Measurements from ENCODE around the gene RANBP3L.
"Not testable (repeated sequence)": the region's sequence is repeated elsewhere in the genome, so short reads cannot be mapped to it uniquely, and the experiment has no call there.

The RANBP3L gene

GRCh38 chr5:36285837-36286615 lies 15.7 kb downstream of the RANBP3L start:
- H3K4me1 ChIP-seq (ENCODE audit: control insufficient read depth in 5 of 5, insufficient read depth in 5 of 5, low read length in 5 of 5), result no peaks in the 10 kb centered on the region
- no peak overlapping the region for H3K27ac ChIP-seq (ENCODE audit: low read depth, low read length)
- H3K4me3 ChIP-seq (ENCODE audit: low read depth in 1 of 5, low read length in 5 of 5), result no peak overlapping the region
- no peaks in the 10 kb centered on the region for H3K36me3 ChIP-seq (ENCODE audit: control insufficient read depth in 5 of 5, insufficient read depth in 5 of 5, low read length in 5 of 5)
- H3K9me3 ChIP-seq (ENCODE audit: control insufficient read depth in 5 of 5, low read length in 5 of 5), result no peaks in the 10 kb centered on the region
- H3K9ac ChIP-seq (ENCODE audit: low read length in 5 of 5), result no peak overlapping the region
- no peaks in the 10 kb centered on the region for H3K27me3 ChIP-seq (ENCODE audit: control insufficient read depth in 5 of 5, insufficient read depth in 4 of 5, low read length in 5 of 5)

- H3K27me3 ChIP-seq (ENCODE audit: control insufficient read depth in 5 of 5, insufficient read depth in 4 of 5, low read length in 5 of 5); H3K36me3 ChIP-seq (ENCODE audit: control insufficient read depth in 5 of 5, insufficient read depth in 5 of 5, low read length in 5 of 5); H3K4me3 ChIP-seq (ENCODE audit: low read depth in 1 of 5, low read length in 5 of 5); H3K9ac ChIP-seq (ENCODE audit: low read length in 5 of 5); H3K9me3 ChIP-seq (ENCODE audit: control insufficient read depth in 5 of 5, low read length in 5 of 5); H3K27ac ChIP-seq (ENCODE audit: low read depth, low read length): not testable (repeated sequence)
- peaks cover 0 to 12% (median 4%) of the 10 kb centered on the region in 5 donors for H3K4me1 ChIP-seq (ENCODE audit: control insufficient read depth in 5 of 5, insufficient read depth in 5 of 5, low read length in 5 of 5)
These were observed 17.9 kb downstream of the RANBP3L start for GRCh38 chr5:36283775-36284174.

DNA sequence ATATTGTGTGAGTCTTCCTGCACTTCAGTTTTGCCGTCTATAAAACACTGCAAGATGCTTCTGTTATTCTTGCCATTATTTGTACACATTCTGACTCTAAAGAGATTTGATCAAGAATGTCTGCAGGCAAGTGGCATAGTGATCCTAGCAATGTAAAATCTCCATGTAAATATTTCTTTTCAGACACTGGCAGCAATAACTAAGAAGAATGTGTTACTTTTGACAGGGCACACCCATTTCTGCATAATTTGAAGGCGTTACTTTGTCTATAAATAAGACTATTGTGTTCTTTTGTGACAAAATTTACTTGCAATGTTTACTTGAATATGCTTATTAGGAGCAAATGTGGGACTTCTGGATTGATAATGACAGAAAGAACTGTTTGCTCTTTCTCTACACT lies 20.1 kb downstream of the RANBP3L start:
- Histone ChIP-seq H3K4me3 (ENCODE audit: low read depth in 1 of 5, low read length in 5 of 5) (no peak overlapping the region), H3K27ac (ENCODE audit: low read depth, low read length) (no peak overlapping the region)

DNA sequence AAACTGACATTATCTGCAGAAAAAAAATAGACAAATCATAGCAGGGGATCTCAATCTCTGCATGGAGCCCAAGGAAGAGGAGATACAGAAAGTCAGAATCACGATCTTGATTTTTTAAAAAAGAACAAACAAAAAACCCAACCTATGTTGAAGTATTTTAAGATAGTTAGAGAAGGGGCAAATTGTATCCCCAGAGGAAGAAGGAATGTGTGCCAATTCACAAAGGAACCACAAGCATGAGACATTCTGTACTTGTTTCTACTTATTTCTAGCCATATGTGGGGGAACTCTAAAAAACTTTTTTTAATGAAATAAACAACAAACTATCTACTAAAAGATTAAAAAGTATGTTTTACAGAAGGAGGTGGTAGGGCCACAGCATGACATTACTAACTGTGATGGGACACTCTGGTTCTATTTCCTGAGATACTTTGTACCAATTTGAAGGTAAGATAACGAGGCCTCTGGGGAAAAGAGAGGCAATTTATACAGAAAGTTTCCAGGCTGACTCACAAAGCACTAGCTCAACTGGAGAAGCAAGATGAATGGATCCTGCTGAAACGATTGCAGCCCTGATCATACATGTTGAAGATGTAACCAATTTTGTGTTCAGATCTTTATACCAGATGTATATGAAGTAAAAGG lies 22.5 kb downstream of the RANBP3L start:
- no peaks in the 10 kb centered on the region for H3K27me3 ChIP-seq (ENCODE audit: control insufficient read depth in 5 of 5, insufficient read depth in 4 of 5, low read length in 5 of 5)
- H3K9ac ChIP-seq (ENCODE audit: low read length in 5 of 5), result no peak overlapping the region
- peak overlapping the region; percentile 39 for H3K27ac ChIP-seq (ENCODE audit: low read depth, low read length)
- H3K9me3 ChIP-seq (ENCODE audit: control insufficient read depth in 5 of 5, low read length in 5 of 5), result no peaks in the 10 kb centered on the region
- H3K4me3 ChIP-seq (ENCODE audit: low read depth in 1 of 5, low read length in 5 of 5), result no peak overlapping the region
- no peaks in the 10 kb centered on the region for H3K36me3 ChIP-seq (ENCODE audit: control insufficient read depth in 5 of 5, insufficient read depth in 5 of 5, low read length in 5 of 5)
- peaks cover 0 to 40% (median 22%) of the 10 kb centered on the region in 5 donors for H3K4me1 ChIP-seq (ENCODE audit: control insufficient read depth in 5 of 5, insufficient read depth in 5 of 5, low read length in 5 of 5)

More for the DNA sequence above, 20.1 kb downstream of the RANBP3L start:
- H3K27me3 ChIP-seq (ENCODE audit: control insufficient read depth in 5 of 5, insufficient read depth in 4 of 5, low read length in 5 of 5), result no peaks in the 10 kb centered on the region
- H3K9ac ChIP-seq (ENCODE audit: low read length in 5 of 5), result no peak overlapping the region
- H3K9me3 ChIP-seq (ENCODE audit: control insufficient read depth in 5 of 5, low read length in 5 of 5), result no peaks in the 10 kb centered on the region
- peaks cover 0 to 34% (median 18%) of the 10 kb centered on the region in 5 donors for H3K4me1 ChIP-seq (ENCODE audit: control insufficient read depth in 5 of 5, insufficient read depth in 5 of 5, low read length in 5 of 5)
- H3K36me3 ChIP-seq (ENCODE audit: control insufficient read depth in 5 of 5, insufficient read depth in 5 of 5, low read length in 5 of 5), result no peaks in the 10 kb centered on the region

GRCh38 chr5:36277521-36278176 lies 24.1 kb downstream of the RANBP3L start:
- no peaks in the 10 kb centered on the region for H3K36me3 ChIP-seq (ENCODE audit: control insufficient read depth in 5 of 5, insufficient read depth in 5 of 5, low read length in 5 of 5)
- no peak overlapping the region for H3K27ac ChIP-seq (ENCODE audit: low read depth, low read length)
- H3K27me3 ChIP-seq (ENCODE audit: control insufficient read depth in 5 of 5, insufficient read depth in 4 of 5, low read length in 5 of 5), result no peaks in the 10 kb centered on the region
- H3K9ac ChIP-seq (ENCODE audit: low read length in 5 of 5), result no peak overlapping the region
- peaks cover 0 to 48% (median 31%) of the 10 kb centered on the region in 5 donors for H3K4me1 ChIP-seq (ENCODE audit: control insufficient read depth in 5 of 5, insufficient read depth in 5 of 5, low read length in 5 of 5)
- no peaks in the 10 kb centered on the region for H3K9me3 ChIP-seq (ENCODE audit: control insufficient read depth in 5 of 5, low read length in 5 of 5)
- H3K4me3 ChIP-seq (ENCODE audit: low read depth in 1 of 5, low read length in 5 of 5), result no peak overlapping the region

DNA sequence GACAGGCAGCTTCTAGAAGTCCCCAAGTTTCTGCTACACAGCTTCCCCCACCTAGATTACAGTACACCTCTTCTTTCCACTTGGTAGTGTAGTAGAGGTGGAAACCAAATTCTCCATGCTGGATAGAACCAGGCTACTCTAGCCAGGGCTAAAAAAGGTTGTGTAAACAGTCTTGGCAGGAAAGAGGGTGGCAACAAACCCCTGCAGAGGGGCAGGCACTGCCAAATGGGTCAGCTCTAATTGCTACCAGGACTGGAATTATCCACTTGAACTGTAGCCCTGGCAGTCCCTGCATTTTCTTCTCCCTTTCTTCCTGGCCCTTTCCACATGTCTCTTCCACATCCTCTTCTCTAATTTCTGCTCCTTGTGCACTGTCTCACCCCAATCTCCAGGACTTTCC lies 24.8 kb downstream of the RANBP3L start:
- no peak overlapping the region for H3K4me3 ChIP-seq (ENCODE audit: low read depth in 1 of 5, low read length in 5 of 5)
- no peaks in the 10 kb centered on the region for H3K9me3 ChIP-seq (ENCODE audit: control insufficient read depth in 5 of 5, low read length in 5 of 5)
- H3K4me1 ChIP-seq (ENCODE audit: control insufficient read depth in 5 of 5, insufficient read depth in 5 of 5, low read length in 5 of 5), result peaks cover 0 to 48% (median 31%) of the 10 kb centered on the region in 5 donors
- no peaks in the 10 kb centered on the region for H3K27me3 ChIP-seq (ENCODE audit: control insufficient read depth in 5 of 5, insufficient read depth in 4 of 5, low read length in 5 of 5)
- H3K9ac ChIP-seq (ENCODE audit: low read length in 5 of 5), result no peak overlapping the region
- no peaks in the 10 kb centered on the region for H3K36me3 ChIP-seq (ENCODE audit: control insufficient read depth in 5 of 5, insufficient read depth in 5 of 5, low read length in 5 of 5)
- H3K27ac ChIP-seq (ENCODE audit: low read depth, low read length), result no peak overlapping the region

- peak overlapping the region; percentile 64 for H3K27ac ChIP-seq (ENCODE audit: low read depth, low read length)
These were observed 27.7 kb downstream of the RANBP3L start for GRCh38 chr5:36273809-36274526.

DNA sequence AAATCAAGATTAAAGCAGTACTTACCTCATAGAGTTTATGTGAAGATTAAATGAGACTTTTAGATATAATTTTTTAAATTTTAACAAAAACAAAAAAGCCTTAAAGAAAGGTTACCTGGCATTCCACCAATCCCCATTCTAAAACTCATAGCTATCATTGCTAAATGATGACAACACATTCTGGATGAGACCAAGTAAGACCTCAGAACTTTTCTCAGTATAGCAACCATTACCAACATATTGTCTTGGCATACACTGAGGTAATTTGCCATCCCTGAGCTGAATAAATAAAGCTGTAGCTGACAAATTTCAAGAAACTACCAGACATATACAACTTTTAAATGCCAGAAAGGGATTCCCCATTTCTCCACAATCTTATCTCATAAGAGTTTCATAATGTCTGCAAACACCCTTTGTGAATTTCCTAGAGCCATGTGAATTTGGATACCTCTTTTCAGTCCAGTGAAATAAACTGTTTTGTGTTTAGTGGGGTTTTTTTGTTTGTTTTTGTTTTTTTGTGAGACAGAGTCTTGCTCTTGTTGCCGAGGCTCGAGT lies 29.5 kb downstream of the RANBP3L start:
- H3K27ac ChIP-seq (ENCODE audit: low read depth, low read length), result peak overlapping the region; percentile 24
- no peak overlapping the region for H3K4me3 ChIP-seq (ENCODE audit: low read depth in 1 of 5, low read length in 5 of 5)
- H3K9me3 ChIP-seq (ENCODE audit: control insufficient read depth in 5 of 5, low read length in 5 of 5), result no peaks in the 10 kb centered on the region
- no peaks in the 10 kb centered on the region for H3K27me3 ChIP-seq (ENCODE audit: control insufficient read depth in 5 of 5, insufficient read depth in 4 of 5, low read length in 5 of 5)
- no peaks in the 10 kb centered on the region for H3K36me3 ChIP-seq (ENCODE audit: control insufficient read depth in 5 of 5, insufficient read depth in 5 of 5, low read length in 5 of 5)
- H3K9ac ChIP-seq (ENCODE audit: low read length in 5 of 5), result no peak overlapping the region
- H3K4me1 ChIP-seq (ENCODE audit: control insufficient read depth in 5 of 5, insufficient read depth in 5 of 5, low read length in 5 of 5), result peaks cover 0 to 33% (median 18%) of the 10 kb centered on the region in 5 donors

More at GRCh38 chr5:36273809-36274526, 27.7 kb downstream of the RANBP3L start:
- no peaks in the 10 kb centered on the region for H3K9me3 ChIP-seq (ENCODE audit: control insufficient read depth in 5 of 5, low read length in 5 of 5)
- peaks cover 0 to 51% (median 28%) of the 10 kb centered on the region in 5 donors for H3K4me1 ChIP-seq (ENCODE audit: control insufficient read depth in 5 of 5, insufficient read depth in 5 of 5, low read length in 5 of 5)
- no peak overlapping the region for H3K4me3 ChIP-seq (ENCODE audit: low read depth in 1 of 5, low read length in 5 of 5)
- H3K27me3 ChIP-seq (ENCODE audit: control insufficient read depth in 5 of 5, insufficient read depth in 4 of 5, low read length in 5 of 5), result no peaks in the 10 kb centered on the region
- H3K36me3 ChIP-seq (ENCODE audit: control insufficient read depth in 5 of 5, insufficient read depth in 5 of 5, low read length in 5 of 5), result no peaks in the 10 kb centered on the region
- no peak overlapping the region for H3K9ac ChIP-seq (ENCODE audit: low read length in 5 of 5)

DNA sequence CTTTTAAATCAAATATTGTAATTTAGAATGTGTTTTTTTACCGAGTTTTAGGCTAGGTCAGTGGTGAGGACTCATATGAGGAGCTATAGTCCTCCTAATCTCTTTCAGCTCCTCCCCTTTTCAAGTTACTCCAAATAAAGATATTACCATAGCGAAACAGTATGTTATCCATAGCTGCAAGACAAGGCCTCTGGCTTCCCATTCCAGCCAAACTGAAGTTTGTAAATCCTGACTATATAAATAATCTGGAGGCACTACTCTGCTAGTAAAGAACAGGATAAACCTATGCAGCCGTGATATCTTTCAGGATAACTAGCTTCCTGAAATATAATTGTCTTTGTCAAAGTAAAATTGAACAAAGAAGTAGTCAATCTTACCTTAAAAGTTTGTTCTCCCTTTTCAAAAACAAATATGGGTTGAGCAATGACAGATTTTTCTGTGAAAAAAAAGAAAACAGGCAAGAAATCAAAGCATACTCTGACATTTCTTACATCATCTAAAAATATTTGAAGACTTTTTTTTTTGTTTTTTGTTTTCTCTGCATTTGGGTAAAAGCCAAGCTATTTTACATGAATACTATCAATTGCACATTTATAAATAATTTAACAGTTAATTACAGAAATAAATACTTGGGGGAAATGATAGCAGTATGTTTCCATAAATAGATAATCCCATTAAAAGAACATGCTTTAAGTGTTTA lies 30.7 kb downstream of the RANBP3L start:
- H3K27me3 ChIP-seq (ENCODE audit: control insufficient read depth in 5 of 5, insufficient read depth in 4 of 5, low read length in 5 of 5), result no peaks in the 10 kb centered on the region
- no peaks in the 10 kb centered on the region for H3K9me3 ChIP-seq (ENCODE audit: control insufficient read depth in 5 of 5, low read length in 5 of 5)
- no peak overlapping the region for H3K27ac ChIP-seq (ENCODE audit: low read depth, low read length)
- H3K36me3 ChIP-seq (ENCODE audit: control insufficient read depth in 5 of 5, insufficient read depth in 5 of 5, low read length in 5 of 5), result no peaks in the 10 kb centered on the region
- H3K9ac ChIP-seq (ENCODE audit: low read length in 5 of 5), result no peak overlapping the region
- peaks cover 0 to 26% (median 13%) of the 10 kb centered on the region in 5 donors for H3K4me1 ChIP-seq (ENCODE audit: control insufficient read depth in 5 of 5, insufficient read depth in 5 of 5, low read length in 5 of 5)
- H3K4me3 ChIP-seq (ENCODE audit: low read depth in 1 of 5, low read length in 5 of 5), result no peak overlapping the region
